ENCODE data around the gene GFPT2. TPM values are rescaled to one million over a fixed set of nuclear protein-coding genes. Genes with fewer than 3 reads are reported as not detected.

GFPT2 gene
- total RNA-seq, 1 experiment from 2014 or later: 8.2 TPM

GRCh38 chr5:180400416-180400815 is 47.3 kb upstream of the GFPT2 start:
- H3K27ac Mint-ChIP-seq (ENCODE audit: low read depth, unreplicated experiment): no peak overlapping the region
- ChIA-PET POLR2A (no interaction called here), CTCF (interaction anchor here (0.5 to 0.7 kb wide), 3 partner anchors 18 to 191 kb away, joined by 3 read pairs; no protein-coding TSS in a partner anchor)
- no peaks in the 10 kb centered on the region for H3K36me3 Mint-ChIP-seq (ENCODE audit: insufficient read depth, unreplicated experiment)
- no peak for TF ChIP-seq CTCF (IDR thresholded peaks at IDR 0.05; ENCODE audit: unreplicated experiment)
- H3K4me1 Mint-ChIP-seq (ENCODE audit: insufficient read depth, unreplicated experiment): no peaks in the 10 kb centered on the region
- peaks cover 21% of the 10 kb centered on the region for H3K9me3 Mint-ChIP-seq (ENCODE audit: unreplicated experiment)
- DNase-seq (ENCODE audit: unreplicated experiment): no peak
- H3K4me3 Mint-ChIP-seq (ENCODE audit: unreplicated experiment): no peak overlapping the region
- no TSS peak for BruUV-seq (replicated peaks)
- intact Hi-C loops (cut with micrococcal nuclease): no loop called here
- H3K27me3 Mint-ChIP-seq (ENCODE audit: insufficient read depth, unreplicated experiment): no peaks in the 10 kb centered on the region

- intact Hi-C loops (cut with micrococcal nuclease): no loop called here
- CTCF ChIA-PET: interaction anchor here (0.6 to 0.7 kb wide), 2 partner anchors 17 to 106 kb away, joined by 3 read pairs; no protein-coding TSS in a partner anchor
- no peaks in the 10 kb centered on the region for H3K36me3 Mint-ChIP-seq (ENCODE audit: insufficient read depth, unreplicated experiment)
- POLR2A ChIA-PET: no interaction called here
- H3K27me3 Mint-ChIP-seq (ENCODE audit: insufficient read depth, unreplicated experiment): no peaks in the 10 kb centered on the region
- no TSS peak for BruUV-seq (replicated peaks)
- no peaks in the 10 kb centered on the region for H3K4me1 Mint-ChIP-seq (ENCODE audit: insufficient read depth, unreplicated experiment)
- H3K4me3 Mint-ChIP-seq (ENCODE audit: unreplicated experiment): no peak overlapping the region
- no peak overlapping the region for H3K27ac Mint-ChIP-seq (ENCODE audit: low read depth, unreplicated experiment)
- peaks cover 21% of the 10 kb centered on the region for H3K9me3 Mint-ChIP-seq (ENCODE audit: unreplicated experiment)
- DNase-seq (ENCODE audit: unreplicated experiment): no peak
- TF ChIP-seq CTCF (IDR thresholded peaks at IDR 0.05; ENCODE audit: unreplicated experiment): no peak
Measured at GRCh38 chr5:180399401-180400215, 46.5 kb upstream of the GFPT2 start.

- Mint-ChIP-seq H3K27ac (ENCODE audit: low read depth, unreplicated experiment) (no peak overlapping the region), H3K4me3 (ENCODE audit: unreplicated experiment) (no peak overlapping the region), H3K9me3 (ENCODE audit: unreplicated experiment) (peaks cover 12% of the 10 kb centered on the region), H3K36me3 (ENCODE audit: insufficient read depth, unreplicated experiment) (no peaks in the 10 kb centered on the region), H3K4me1 (ENCODE audit: insufficient read depth, unreplicated experiment) (peaks cover 2% of the 10 kb centered on the region), H3K27me3 (ENCODE audit: insufficient read depth, unreplicated experiment) (no peaks in the 10 kb centered on the region)
- no TSS peak for BruUV-seq (replicated peaks)
- POLR2A ChIA-PET: no interaction called here
- intact Hi-C loops (cut with micrococcal nuclease): no loop called here
- CTCF ChIA-PET: interaction anchor here (1.4 kb wide), 1 partner anchor 9 kb away, joined by 4 read pairs; no protein-coding TSS in a partner anchor
- no peak for TF ChIP-seq CTCF (IDR thresholded peaks at IDR 0.05; ENCODE audit: unreplicated experiment)
- no peak for DNase-seq (ENCODE audit: unreplicated experiment)
Measured at GRCh38 chr5:180396926-180397325, 43.8 kb upstream of the GFPT2 start.

GRCh38 chr5:180395540-180396274 is 42.6 kb upstream of the GFPT2 start:
- peaks cover under 1% of the 10 kb centered on the region for H3K9me3 Mint-ChIP-seq (ENCODE audit: unreplicated experiment)
- ChIA-PET CTCF (interaction anchor here (0.6 to 1.4 kb wide), 4 partner anchors 8 to 80 kb away, joined by 3 to 4 read pairs (median 4); no protein-coding TSS in a partner anchor), POLR2A (no interaction called here)
- intact Hi-C loops (cut with micrococcal nuclease): no loop called here
- no peak for TF ChIP-seq CTCF (IDR thresholded peaks at IDR 0.05; ENCODE audit: unreplicated experiment)
- peaks cover 7% of the 10 kb centered on the region for H3K4me1 Mint-ChIP-seq (ENCODE audit: insufficient read depth, unreplicated experiment)
- no peaks in the 10 kb centered on the region for H3K27me3 Mint-ChIP-seq (ENCODE audit: insufficient read depth, unreplicated experiment)
- DNase-seq (ENCODE audit: unreplicated experiment): peak; percentile 43
- no TSS peak for BruUV-seq (replicated peaks)
- no peaks in the 10 kb centered on the region for H3K36me3 Mint-ChIP-seq (ENCODE audit: insufficient read depth, unreplicated experiment)
- H3K27ac Mint-ChIP-seq (ENCODE audit: low read depth, unreplicated experiment): no peak overlapping the region
- H3K4me3 Mint-ChIP-seq (ENCODE audit: unreplicated experiment): no peak overlapping the region

Measured in MCF 10A (cell line).